ENCODE data around the gene FSTL3. TPM values are rescaled to one million over a fixed set of nuclear protein-coding genes. Genes with fewer than 3 reads are reported as not detected.
"Not testable (repeated sequence)": the region's sequence is repeated elsewhere in the genome, so short reads cannot be mapped to it uniquely, and the experiment has no call there.

The FSTL3 gene
- total and polyA plus RNA-seq, 2 of the 8 experiments (the other 6 are each of a cell fraction or from before 2014, with no cell fraction given) = 8.1 to 11.8 TPM

GRCh38 chr19:668675-669434 lies 7.3 kb upstream of the FSTL3 start:
- H3K23ac ChIP-seq (ENCODE audit: insufficient read length); H2BK12ac ChIP-seq (ENCODE audit: low read depth, low read length); H2AFZ ChIP-seq (ENCODE audit: low read length); H4K91ac ChIP-seq (replicated peaks; ENCODE audit: insufficient read length, low read length); H3K18ac ChIP-seq (ENCODE audit: extremely low read depth, low read length); H4K8ac ChIP-seq (ENCODE audit: extremely low read depth, insufficient read depth, low read length); FAIRE-seq; H3K4me3 ChIP-seq (ENCODE audit: extremely low read depth in 1 of 4, insufficient read depth in 2 of 4, low read depth in 3 of 4, low read length in 4 of 4); H3K36me3 ChIP-seq (ENCODE audit: control insufficient read depth in 2 of 4, insufficient read depth in 4 of 4, low read length in 3 of 4); H3K9ac ChIP-seq (replicated peaks in 1 of 4; ENCODE audit: extremely low read depth in 1 of 4, low read depth in 3 of 4, low read length in 3 of 4); H2BK120ac ChIP-seq (replicated peaks; ENCODE audit: low read depth, low read length); H3K79me2 ChIP-seq (ENCODE audit: control insufficient read depth in 1 of 2, insufficient read depth in 2 of 2, low read length in 2 of 2); H3K23me2 ChIP-seq (ENCODE audit: low read depth, low read length); H3K27me3 ChIP-seq (replicated peaks in 1 of 4; ENCODE audit: control insufficient read depth in 3 of 4, extremely low read depth in 1 of 4, insufficient read depth in 3 of 4, low read length in 3 of 4); H2BK5ac ChIP-seq (ENCODE audit: low read depth, low read length); H4K5ac ChIP-seq (ENCODE audit: insufficient read length, low read depth, low read length); H3K4me2 ChIP-seq (ENCODE audit: insufficient read depth in 1 of 2, low read depth in 2 of 2, low read length in 2 of 2); H3K56ac ChIP-seq (replicated peaks; ENCODE audit: insufficient read length, low read depth, low read length); H3K14ac ChIP-seq (ENCODE audit: insufficient read length); H3K4me1 ChIP-seq (replicated peaks in 1 of 4; ENCODE audit: control insufficient read depth in 3 of 4, insufficient read depth in 4 of 4, low read length in 3 of 4); H3K27ac ChIP-seq (ENCODE audit: low read depth, low read length); H3K4ac ChIP-seq (replicated peaks; ENCODE audit: insufficient read length, low read depth, low read length); H2BK20ac ChIP-seq (ENCODE audit: low read length); DNase-seq (ENCODE audit: low read depth in 1 of 2, low spot score in 2 of 2); H2AK5ac ChIP-seq (ENCODE audit: low read depth, low read length); H3K79me1 ChIP-seq (ENCODE audit: low read depth, low read length); H3K9me3 ChIP-seq (ENCODE audit: insufficient read depth in 2 of 2, low read depth in 1 of 2, low read length in 1 of 2); H4K20me1 ChIP-seq (replicated peaks in 1 of 2; ENCODE audit: control insufficient read depth in 1 of 2, insufficient read depth in 2 of 2, low read length in 2 of 2); H2BK15ac ChIP-seq (ENCODE audit: low read length): not testable (repeated sequence)
- POLR2A ChIA-PET (ENCODE audit: partially characterized antibody) = interaction anchor here (0.6 to 1.6 kb wide), 4 partner anchors 10 to 133 kb away, joined by 3 to 5 read pairs (median 3); no protein-coding TSS in a partner anchor
- 79% methylated on average over 12 of the region's 12 CpGs; no CpG with 5 or more reads in 1 of the 2 experiments for WGBS, 2 experiments (ENCODE audit: extremely low coverage in 1 of 2, insufficient coverage in 1 of 2, insufficient read length in 1 of 2, insufficient replicate concordance in 2 of 2, low coverage in 1 of 2, low lambda C conversion rate in 2 of 2, missing lambda C conversion rate in 1 of 2)
- CTCF ChIA-PET (ENCODE audit: partially characterized antibody) = interaction anchor here (0.6 to 2.8 kb wide), 10 partner anchors 8 to 158 kb away, joined by 3 to 16 read pairs (median 4); no protein-coding TSS in a partner anchor
